GM15510 (cell line): ENCODE measurements around the gene ING5.

ENCODE experiments used
- POLR2A ChIP-seq: IDR thresholded peaks from 3 replicates; pipeline ENCODE4 v1.6.1; 2011; ENCODE audit warnings: borderline replicate concordance; ENCODE audit not compliant: insufficient read length; ENCODE audit errors: extremely low read depth

Gene ING5

DNA sequence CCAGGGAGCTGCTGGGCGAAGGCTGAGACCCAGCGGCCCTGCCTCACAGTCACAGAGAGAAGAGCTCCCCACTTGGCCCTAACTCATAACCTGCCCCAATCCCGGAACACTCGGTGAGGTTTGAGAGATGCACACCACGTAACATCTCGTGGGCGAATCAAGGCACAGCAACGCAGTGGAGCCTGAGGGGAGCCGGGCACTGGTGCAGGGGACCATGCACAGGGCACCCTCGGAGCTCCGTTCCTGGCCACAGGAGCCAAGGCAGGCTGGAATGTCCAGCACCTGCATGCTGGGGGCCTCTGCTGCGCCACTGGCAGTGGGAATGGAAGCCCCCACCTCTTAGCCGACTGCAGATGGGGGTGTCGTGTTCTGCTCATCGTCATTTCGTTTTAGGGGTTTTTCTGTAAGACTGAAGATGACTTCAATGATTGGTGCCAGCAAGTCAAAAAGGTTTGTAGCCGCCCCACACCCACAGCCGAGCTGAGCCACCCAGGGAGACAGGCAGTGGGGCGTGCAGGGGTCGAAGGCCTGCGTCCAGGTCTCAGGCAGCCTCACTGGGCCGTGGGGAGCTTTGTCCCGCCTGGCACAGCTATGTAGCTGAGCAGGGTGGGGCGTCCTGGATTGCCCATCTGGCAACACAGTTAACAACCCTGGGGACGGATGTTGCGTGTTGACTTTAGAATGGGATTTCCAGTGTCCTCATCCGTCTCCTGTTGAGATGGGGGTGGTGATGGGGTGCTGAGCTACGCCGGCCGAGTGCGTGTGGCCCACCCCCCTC lies 31.3 kb upstream of the ING5 start:
- no peak for TF ChIP-seq POLR2A

DNA sequence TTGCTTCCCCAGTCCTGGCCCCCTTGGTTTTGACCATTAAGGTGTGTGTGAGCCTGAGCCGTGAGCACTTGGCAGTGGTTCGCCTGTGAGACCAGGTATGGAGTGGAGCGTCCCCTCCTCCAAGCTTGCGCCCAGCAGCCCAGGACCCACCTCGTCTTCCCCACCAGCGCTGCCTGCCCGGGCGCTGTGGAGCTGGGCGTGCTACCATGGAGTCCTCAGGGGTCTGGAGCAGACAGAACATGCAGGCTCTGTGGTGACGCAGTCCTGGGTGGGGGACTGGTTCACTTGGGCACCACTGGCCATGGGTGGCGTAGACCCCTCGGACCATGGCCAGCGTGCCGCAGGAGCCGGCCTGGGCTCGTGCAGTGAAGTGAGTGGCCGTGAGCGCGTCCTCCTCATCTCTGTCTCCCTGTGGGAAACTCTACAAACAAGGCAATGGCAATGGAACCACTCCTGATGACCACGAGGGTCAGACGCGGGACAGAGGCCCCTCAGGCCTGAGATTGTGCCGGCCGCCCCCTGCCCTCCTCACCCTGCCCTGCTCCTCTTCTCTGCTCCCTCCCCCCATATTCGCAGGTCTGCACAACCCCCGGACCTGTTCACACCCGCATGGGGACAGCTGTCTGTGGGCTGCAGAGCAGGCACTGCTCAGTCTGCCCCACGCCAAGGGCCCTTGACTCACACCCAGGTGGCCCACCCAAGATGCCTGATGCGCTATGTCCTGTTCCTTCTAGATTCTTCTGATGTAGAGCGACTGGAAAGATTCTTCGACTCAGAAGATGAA lies 30.2 kb upstream of the ING5 start:
- no peak for TF ChIP-seq POLR2A

DNA sequence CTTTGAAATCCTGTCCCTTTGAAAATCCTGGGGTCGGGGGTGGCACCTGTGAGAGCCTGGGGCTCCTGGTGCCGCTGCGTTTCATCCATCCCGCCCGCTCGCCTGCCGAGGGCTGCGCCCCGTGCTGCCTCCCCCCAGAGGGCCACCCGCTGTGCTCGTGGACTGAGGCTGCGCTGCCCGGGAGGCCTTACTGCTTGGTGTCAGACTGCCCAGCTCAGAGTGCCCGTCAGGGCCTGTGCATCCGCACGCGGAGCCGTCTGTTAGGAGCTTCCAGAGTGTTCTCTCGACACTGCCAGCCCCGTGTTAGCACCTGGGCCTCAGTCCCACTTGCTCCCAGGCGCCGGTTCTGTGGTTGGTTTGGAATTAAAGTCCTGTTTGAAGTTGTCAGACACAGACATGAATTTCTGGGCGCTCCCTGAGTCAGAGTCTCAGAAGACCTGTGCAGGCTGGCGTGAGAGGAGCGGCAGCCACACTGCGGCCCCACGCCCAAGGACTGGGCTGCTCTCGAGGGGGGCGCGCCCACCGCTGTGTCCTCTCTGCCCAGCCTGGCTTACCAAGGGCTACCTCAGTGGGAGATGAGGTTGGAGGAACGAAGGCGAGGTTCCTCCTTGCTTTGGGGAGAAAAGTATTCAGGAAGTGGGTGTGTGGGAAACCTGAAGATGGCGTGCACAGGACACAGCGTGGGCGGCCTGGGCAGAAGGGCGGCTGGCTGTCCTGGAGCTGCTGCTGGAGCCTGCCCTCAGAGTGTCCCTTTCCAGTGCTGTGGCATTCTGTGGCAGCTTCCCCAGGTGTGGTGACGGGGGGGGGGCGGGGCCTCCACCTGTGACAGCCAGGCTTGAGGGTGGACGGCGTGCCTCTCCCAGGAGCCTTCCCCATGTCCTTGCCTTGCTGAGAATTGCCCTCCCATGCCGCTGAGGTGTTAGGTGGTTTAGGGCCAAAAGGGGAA lies 29.3 kb upstream of the ING5 start:
- no peak for TF ChIP-seq POLR2A

DNA sequence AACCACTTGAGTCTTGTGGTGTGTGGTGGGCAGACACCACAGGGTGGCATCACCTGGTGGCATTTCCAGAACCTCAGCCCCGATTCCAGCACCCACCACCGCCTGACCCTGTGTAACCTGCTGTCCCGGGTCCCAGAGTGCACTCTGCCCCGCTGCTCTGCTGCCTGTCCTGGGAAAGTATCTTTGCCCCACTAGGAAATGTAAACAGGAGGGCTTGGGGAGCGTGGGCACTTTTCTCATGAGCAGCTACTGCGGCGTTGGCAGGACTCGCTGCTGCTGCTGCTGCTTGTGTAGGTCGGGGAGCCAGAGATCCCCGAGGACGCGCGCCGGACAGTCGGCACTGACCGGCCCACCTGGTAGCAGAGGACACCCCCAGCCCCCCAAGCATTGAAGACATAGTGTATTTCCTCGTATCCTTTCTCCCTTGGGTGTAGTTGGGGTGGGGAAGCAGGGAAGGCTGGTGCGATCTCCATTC lies 28.6 kb upstream of the ING5 start:
- TF ChIP-seq POLR2A, result no peak

DNA sequence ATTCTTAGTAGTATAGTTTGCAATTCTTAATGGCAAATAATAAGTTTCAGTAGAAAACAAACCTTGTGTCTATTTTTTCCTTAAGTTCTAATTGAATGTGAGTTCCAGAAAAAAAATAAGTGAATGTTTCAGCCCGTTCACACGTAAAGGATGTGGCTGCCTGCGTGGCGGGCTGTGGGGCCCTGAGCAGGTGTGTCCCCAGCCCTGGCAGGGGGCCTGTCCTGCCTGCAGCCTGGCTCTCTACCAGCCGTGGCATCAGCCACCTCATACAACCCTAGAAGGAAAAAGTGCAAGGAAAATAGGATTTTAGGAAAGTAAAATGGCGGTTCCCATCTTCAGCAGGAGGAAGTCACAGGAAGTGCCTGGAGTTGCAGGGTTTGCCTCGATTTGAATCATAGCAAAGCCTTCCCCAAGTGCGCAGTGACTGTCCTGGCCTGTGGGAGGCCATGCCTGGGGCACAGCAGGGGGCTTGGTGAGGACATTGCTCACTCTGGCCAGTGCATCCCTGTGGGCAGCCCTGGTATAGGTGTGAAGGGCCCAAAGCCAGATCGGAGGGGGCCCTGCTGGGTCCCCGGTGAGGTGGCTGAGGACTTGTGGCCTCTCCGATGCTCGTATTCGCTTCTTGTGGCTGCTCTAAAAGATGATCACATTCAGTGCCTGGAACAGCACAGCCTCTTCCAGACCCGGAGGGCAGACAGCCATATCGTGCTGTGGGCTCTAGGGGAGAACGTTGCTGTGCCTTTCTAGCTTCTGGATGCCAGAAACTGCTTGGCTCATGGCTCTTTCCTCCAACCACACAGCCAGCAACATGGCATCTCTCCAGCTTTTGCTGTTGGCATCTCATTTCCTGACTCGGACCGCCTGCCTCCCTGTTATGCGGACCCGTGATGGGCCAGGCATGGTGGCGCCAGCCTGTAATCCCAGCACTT lies 27.8 kb upstream of the ING5 start:
- no peak for TF ChIP-seq POLR2A

DNA sequence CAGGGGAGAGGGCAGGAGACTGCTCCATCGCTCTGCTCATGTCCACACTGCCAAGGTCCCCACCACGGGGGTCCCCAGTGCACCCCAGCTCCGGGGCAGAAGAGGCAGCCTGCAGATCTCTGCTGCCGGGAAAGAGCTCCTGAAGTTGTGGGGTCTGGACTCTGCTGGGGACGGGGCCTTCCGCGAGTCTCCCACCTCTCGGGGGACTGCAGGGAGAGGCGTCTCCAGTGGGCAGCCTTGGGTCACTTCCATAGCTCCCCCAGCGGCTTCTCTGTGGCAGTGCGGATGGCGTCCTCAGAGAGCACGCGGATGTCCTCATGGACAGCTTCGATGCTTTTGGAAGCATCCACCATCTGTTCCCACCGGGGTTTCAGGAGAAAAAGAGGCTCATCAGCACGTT lies 26.0 kb upstream of the ING5 start:
- TF ChIP-seq POLR2A, result no peak

DNA sequence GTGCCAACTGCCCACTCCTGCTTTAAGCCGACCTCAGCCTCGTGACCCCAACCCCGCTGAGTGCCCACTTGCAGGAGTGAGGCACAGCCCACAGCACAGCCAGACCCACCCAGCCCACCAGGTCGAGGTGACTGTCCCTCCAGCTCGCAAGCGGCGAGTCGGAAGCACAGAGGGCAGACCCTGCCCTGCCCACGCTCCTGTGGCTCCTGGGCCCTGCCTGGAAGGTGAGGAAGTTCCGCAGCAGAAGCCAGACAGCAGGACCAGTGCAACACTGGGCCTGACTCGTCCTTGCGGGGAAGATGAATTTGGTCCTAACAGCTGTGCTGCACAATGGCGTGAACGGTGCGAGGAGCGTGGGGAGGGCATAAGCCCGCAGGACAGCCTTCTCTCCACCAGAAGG lies 25.2 kb upstream of the ING5 start:
- no peak for TF ChIP-seq POLR2A

DNA sequence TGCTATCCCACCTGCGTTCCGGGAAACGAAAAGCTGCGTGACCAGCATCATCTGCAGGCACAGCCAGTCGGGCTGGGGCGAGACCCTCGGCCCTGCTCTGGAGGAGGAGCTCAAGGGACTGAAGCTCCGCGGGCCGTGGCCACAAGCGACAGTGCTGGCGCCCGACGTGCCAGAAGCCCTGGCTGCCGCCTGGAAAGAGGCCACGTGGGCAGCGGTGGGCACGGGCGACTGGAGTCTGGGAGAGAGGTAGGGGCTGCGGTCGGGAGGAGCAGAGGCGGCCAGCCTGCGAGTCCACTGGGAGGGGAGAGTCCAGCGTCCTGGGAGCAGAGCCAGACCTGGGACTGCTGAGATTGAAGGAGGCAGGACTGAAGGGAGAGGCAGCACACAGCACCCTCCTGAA lies 24.4 kb upstream of the ING5 start:
- TF ChIP-seq POLR2A, result no peak

DNA sequence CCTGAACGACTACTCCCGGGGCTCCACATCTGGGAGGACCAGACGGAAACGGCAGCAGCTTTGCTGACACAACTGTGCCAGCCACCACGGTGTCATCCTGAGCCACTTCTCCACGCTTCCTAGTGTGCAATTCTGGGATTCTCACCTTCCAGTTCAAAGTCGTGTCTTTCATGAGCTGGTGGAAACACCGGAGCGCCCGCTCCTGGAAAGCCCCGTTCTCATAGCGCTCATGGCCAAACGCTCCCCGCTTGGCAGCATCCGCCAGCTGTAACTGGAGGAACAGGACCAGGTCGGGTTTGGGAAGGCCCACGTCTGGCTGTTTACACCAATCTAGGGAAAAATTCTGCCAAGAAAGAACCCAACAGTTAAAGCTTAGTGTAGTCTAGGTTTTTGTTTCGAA lies 23.5 kb upstream of the ING5 start:
- no peak for TF ChIP-seq POLR2A

DNA sequence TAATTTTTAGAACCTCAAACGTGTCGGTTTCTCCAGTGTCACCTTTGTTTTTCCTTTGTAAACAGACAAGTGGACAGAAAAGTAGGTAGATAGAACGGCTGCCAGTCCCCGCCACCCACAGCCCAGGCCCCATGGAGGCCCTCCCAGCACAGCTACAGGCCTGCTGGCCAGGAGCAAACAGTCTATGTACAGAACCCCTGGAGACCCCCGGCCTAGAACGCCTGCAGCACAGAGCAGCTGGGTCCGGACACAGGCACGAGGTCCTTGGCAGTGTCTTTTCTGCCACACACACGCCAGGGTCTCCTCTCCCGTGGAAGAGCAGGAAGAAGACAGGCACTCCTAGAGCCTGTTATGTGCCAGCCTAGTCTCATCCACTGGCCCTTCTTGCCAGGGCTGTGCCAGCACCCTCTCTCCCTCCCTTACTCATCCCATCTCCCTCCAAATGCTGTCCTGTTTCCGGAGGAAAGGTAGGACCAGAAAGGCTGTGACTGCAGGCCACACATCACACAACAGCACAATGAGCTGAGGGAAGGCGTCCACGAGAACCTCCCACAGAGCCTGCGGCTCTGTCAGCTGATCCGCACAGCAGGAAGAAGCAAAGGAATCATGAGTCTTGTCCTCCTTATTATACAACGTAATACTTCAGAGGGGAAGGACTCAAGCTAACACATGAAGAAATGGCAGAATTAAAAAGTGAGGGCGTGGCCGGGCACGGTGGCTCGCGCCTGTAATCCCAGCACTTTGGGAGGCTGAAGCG lies 22.9 kb upstream of the ING5 start:
- TF ChIP-seq POLR2A, result no peak

DNA sequence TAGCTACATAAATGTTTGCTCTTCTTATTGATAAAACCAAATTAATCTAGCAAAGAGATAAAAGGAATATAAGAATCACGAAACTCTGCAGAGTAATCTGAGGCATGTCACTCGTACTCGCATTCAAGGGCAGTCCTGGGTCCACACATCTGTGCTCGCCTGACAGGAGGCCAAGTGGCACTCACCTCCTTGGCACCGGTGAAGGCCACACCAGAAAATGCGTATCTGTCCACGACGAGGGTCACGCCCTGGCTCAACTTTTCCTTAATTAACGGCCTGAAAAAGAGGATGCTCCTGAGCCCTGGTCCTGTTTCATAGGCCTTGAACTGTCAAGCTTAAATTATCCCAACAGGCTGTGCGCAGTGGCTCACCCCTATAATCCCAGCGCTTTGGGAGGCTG lies 21.8 kb upstream of the ING5 start:
- TF ChIP-seq POLR2A, result no peak

DNA sequence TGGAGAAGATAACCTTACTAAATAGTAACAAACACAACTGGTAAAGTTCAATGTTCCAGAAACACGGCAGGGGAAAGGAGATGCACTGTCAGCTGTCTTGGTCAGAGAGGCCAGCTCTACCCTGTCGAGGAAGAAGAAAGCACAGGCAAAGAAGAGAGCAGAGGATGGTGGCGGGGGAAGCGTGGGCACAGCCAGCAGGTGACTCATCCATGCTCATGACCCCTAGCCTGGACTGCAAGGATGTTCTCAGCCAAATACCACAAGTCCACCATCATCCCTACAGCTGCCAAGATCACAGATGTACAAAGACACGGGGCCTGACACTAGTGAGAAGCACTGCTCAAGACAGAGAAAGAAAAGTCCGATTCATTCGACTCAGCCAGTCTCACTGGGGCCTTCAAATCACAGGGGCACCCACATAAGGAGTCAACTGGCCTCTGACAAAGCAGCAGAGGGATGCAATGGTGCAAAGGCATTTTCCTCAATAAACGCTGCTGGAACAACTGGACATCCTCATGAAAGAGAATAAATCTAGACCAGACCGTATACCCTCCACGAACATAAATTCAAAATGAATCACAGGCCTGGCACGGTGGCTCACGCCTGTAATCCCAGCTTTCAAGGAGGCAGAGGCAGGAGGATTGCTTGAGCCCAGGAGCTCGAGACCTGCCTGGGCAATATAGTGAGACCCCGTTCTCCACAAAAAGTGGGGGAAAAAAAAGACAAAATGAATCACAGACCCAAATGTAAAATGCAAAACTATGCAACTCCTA lies 20.8 kb upstream of the ING5 start:
- no peak for TF ChIP-seq POLR2A

DNA sequence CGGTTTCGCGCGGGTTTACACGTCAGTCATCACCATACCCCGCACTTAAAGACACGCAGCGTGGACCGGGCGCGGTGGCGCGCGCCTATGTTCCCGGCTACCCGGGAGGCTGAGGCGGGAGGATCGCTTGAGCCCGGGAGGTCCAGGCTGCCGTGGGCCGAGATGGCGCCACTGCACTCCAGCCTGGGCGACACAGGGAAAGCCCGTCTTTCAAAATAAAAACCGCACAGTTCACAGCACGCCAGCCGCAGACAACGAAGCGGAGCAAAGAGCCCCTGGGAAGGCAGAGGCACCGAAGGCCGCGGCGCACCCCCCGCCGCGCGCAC lies 15.6 kb upstream of the ING5 start:
- TF ChIP-seq POLR2A, result no peak
